GM18526 (cell line): ENCODE measurements around the gene PSMB7.

ENCODE experiments used
- POLR2A ChIP-seq: IDR thresholded peaks from 3 replicates; pipeline ENCODE4 v1.6.1; 2011; ENCODE audit not compliant: insufficient read length; ENCODE audit errors: extremely low read depth

The PSMB7 gene

GRCh38 chr9:124428751-124429529 lies 13.7 kb upstream of the PSMB7 start:
- no peak for TF ChIP-seq POLR2A

GRCh38 chr9:124427281-124427680 lies 12.0 kb upstream of the PSMB7 start:
- no peak for TF ChIP-seq POLR2A

DNA sequence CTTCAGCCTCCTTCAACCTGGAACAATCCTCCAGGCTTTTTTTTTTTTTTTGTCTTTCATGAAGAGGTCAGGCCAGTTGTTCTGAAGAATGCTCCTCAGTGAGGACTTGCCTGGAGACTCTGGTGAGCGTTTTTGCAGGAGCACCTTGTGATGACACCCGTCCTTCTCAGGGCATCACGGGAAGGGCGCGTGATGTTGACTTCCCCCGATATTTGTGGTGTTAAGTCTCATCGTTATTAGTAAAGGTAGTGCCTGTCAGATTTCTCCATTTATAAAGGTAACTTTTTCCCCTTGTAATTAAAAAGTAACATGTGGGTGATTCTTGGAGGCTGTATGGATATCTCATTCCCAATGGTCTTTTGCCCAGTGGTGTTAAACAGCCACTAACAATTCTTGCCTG lies 11.1 kb upstream of the PSMB7 start:
- TF ChIP-seq POLR2A = no peak

GRCh38 chr9:124423591-124423990 lies 8.3 kb upstream of the PSMB7 start:
- no peak for TF ChIP-seq POLR2A

- no peak for TF ChIP-seq POLR2A
Observed at GRCh38 chr9:124423155-124423554, 7.9 kb upstream of the PSMB7 start.

- TF ChIP-seq POLR2A = no peak
Observed at GRCh38 chr9:124420991-124421543, 5.8 kb upstream of the PSMB7 start.

DNA sequence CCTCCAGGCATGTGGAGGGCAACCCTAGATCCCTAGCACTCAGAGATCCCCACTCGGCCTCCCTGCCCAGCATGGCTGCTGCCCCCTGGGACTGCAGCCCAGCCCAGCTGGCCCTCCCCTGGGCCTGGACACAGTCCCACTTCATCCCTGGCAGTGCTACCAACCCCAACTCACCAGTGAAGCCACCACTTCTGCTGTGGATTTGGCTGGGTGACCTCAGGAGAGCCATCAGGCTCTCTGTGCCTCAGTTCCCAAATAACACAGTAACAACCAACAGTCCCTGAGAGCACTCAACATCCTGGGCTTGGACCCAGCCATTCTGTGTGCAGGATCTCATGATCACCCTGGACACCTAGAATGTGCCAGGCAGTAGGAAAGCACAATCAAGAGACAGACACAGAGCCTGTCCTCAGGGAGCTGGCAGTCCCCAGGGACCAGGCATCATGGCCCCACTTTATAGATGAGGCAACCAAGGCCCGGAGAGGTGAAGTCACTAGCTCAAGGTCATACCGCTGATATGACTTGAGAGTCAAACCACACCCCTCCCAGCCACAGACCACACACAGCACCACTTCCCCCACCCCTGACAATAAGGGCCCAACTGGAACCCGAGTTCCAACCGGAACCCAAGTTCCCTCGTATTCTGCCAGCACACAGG lies 4.7 kb upstream of the PSMB7 start:
- no peak for TF ChIP-seq POLR2A

DNA sequence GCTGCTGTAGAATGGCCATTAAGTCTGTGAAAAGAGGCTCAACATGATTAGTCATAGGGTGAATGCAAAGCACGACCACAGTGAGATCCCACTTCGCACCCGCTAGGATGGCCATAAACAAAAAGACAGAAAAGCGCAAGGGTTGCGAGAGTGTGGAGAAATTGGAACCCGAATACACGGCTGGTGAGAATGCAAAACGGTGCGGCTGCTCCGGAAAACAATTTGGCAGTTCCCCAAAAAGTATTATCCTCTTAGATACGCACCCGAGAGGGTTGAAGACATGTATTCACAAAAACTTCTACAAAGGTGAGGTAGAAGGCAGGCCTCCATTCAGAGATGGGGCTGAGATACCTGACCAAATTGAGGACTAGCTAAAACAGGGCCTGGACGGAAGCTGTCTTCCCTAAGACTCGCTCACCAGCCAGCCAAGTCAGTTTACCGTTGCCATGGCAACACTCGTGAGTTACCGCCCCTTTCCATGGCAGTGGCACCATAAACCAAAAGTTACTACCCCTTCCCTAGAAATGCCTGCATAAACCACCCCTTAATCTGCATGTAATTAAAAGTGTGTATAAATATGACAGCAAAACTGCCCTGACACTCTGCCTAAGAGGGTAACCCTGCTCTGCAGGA lies 726 bp upstream of the PSMB7 start:
- no peak for TF ChIP-seq POLR2A

- no peak for TF ChIP-seq POLR2A
Observed at GRCh38 chr9:124414612-124415011, 630 bp downstream of the PSMB7 start.

GRCh38 chr9:124412228-124412575 lies 3.0 kb downstream of the PSMB7 start:
- TF ChIP-seq POLR2A = no peak

GRCh38 chr9:124411514-124412227 lies 3.6 kb downstream of the PSMB7 start:
- TF ChIP-seq POLR2A = no peak

DNA sequence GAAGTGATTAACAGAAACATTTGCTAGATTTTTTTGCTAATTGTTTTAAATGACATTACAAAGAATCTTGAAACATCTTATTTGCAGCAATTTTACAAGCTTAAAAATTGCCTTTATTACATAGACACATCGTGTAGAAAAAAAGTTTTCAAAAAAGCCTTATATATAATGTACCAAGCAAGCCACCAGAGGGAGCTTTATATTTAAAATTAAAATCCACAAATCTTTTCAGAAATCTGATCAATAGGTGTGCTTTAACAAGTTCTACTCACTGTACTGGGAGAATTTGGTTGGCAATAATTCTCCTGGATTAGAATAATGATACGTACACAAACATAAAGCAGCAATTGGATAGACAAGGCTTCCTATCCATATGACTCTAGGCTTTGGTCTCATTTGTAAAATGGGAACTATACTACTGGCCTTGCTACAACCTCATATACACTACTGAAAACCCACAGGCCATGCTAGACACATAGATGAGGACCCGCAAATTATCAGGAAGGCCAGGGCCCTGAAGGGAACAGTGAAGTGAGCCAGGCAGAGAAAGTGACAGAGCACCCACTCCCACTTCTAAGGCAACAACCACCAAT lies 4.8 kb downstream of the PSMB7 start:
- no peak for TF ChIP-seq POLR2A

DNA sequence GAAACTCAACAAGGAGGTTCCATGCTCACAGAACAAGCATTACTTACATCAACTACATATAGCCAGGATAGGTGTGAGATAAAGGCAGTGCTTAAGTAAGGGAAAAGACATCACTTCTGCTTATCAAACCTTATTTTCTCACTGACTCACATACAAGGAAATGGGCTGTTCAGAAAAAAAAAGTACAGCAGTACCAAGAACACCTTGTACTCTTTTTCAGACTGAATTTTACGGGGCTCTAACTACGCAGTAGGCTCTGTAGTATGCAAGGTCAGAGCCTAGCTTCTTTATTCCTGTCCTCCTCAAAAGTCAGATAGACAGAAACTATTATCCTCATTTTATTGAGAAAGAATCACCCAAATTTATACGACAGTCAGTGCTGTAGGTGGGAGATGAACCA lies 5.8 kb downstream of the PSMB7 start:
- no peak for TF ChIP-seq POLR2A

GRCh38 chr9:124403246-124403645 lies 12.0 kb downstream of the PSMB7 start:
- TF ChIP-seq POLR2A = no peak
